ENCODE results near the gene KIF26A.
"Not testable (repeated sequence)": the region's sequence is repeated elsewhere in the genome, so short reads cannot be mapped to it uniquely, and the experiment has no call there.

The KIF26A gene

GRCh38 chr14:104224506-104225277 lies 86.3 kb downstream of the KIF26A start:
- peak; percentile 4 to 5 for DNase-seq

GRCh38 chr14:104225278-104226190 lies 87.1 kb downstream of the KIF26A start:
- DNase-seq: not testable (repeated sequence)

GRCh38 chr14:104226421-104227383 lies 88.3 kb downstream of the KIF26A start:
- no peak for DNase-seq

GRCh38 chr14:104227806-104228205 lies 89.4 kb downstream of the KIF26A start:
- DNase-seq: no peak

- DNase-seq: no peak
Observed at GRCh38 chr14:104228221-104228620, 89.8 kb downstream of the KIF26A start.

GRCh38 chr14:104228716-104229533 lies 90.5 kb downstream of the KIF26A start:
- DNase-seq: no peak

GRCh38 chr14:104229534-104230055 lies 91.2 kb downstream of the KIF26A start:
- no peak for DNase-seq

- DNase-seq: no peak
Observed at GRCh38 chr14:104230119-104230815, 91.9 kb downstream of the KIF26A start.

Data from inflammatory macrophage (primary cell).